Aorta (tissue), 5 donors: ENCODE data around the gene ACD. TPM values are rescaled to one million over a fixed set of nuclear protein-coding genes. Genes with fewer than 3 reads are reported as not detected.
"Not testable (repeated sequence)": the region's sequence is repeated elsewhere in the genome, so short reads cannot be mapped to it uniquely, and the experiment has no call there.

Source experiments
- ATAC-seq: fragments of 200-7000 bp; cut with Tn5 transposase; one replicate; pipeline ENCODE4 v1.9.1; 2022; ENCODE audit warnings: moderate library complexity; ENCODE audit not compliant: low FRiP score
- DNase-seq, 2 donors: peaks; one replicate each; pipeline ENCODE4 v3.0.0-alpha.2; 2020
- H3K27ac ChIP-seq, 2 donors: one replicate each; pipeline ENCODE4 v1.5.1; 2013; ENCODE audit warnings: low read length in 2 of 2, mild to moderate bottlenecking in 2 of 2, moderate library complexity in 2 of 2, control low read depth in 1 of 2, inconsistent platforms in 1 of 2, low read depth in 1 of 2
- H3K27me3 ChIP-seq, 2 donors: one replicate each; pipeline ENCODE4 v1.6.1; 2013; ENCODE audit warnings: control low read depth in 1 of 2, low read length in 1 of 2, mild to moderate bottlenecking in 1 of 2, moderate library complexity in 1 of 2; ENCODE audit not compliant: insufficient read depth in 2 of 2, control insufficient read depth in 1 of 2
- H3K36me3 ChIP-seq, 2 donors: one replicate each; pipeline ENCODE4 v1.6.1; 2013; ENCODE audit warnings: control low read depth in 1 of 2, low read length in 1 of 2, mild to moderate bottlenecking in 1 of 2; ENCODE audit not compliant: insufficient read depth in 2 of 2, control insufficient read depth in 1 of 2
- H3K4me1 ChIP-seq, 2 donors: one replicate each; pipeline ENCODE4 v1.6.1; 2013; ENCODE audit warnings: low read length in 2 of 2, control low read depth in 1 of 2, mild to moderate bottlenecking in 1 of 2, moderate library complexity in 1 of 2; ENCODE audit not compliant: insufficient read depth in 2 of 2, control insufficient read depth in 1 of 2
- H3K4me3 ChIP-seq, 2 donors: one replicate each; pipeline ENCODE4 v1.5.1; 2013; ENCODE audit warnings: low read length in 2 of 2, control low read depth in 1 of 2, mild to moderate bottlenecking in 1 of 2
- H3K9me3 ChIP-seq: one replicate; pipeline ENCODE4 v1.6.1; 2013; ENCODE audit warnings: mild to moderate bottlenecking, low read length; ENCODE audit not compliant: control insufficient read depth
- WGBS, 2 donors: extraction: QIAGEN DNeasy Blood & Tissue Kit; methylation state at CpG; one replicate each; pipeline ENCODE4 v1.1.7; 2013; 5-methylcytosine and 5-hydroxymethylcytosine counted together
- intact Hi-C, 2 donors: fragments of 100-400 bp; cut with DNase I; formaldehyde crosslinking; loops; one replicate each; pipeline versions ENCODE4 v1.14.2 to v1.15.0; 2022
- polyA plus RNA-seq, 2 donors: library from polyadenylated mRNA; stranded (reverse); fragments of 200-250 nt; gene quantifications; one replicate each; pipeline ENCODE4 v1.2.3, GENCODE V29; 2013
- total RNA-seq, 2 donors: library from RNA; stranded (reverse); fragmentation: NEBNext Ultra II Directional; extraction: Animal tissue kit (Norgen Biotek cat#: 25700); gene quantifications; one replicate each; pipeline ENCODE4 v1.2.1, GENCODE V29; 2021
- donor health status: healthy with polysubstance abuse.
- donor health status: Bipolar disorder and iron deficiency.
- donor health status: DM: no; HTN: no; CAD: no.
- donor health status: DM: no; HTN: no; CAD: no.
- donor health status: DM: yes; HTN: yes; CAD: no.

ACD gene
- total and polyA plus RNA-seq, 4 donors, result 7.0 to 34.6 (median 18.8) TPM

DNA sequence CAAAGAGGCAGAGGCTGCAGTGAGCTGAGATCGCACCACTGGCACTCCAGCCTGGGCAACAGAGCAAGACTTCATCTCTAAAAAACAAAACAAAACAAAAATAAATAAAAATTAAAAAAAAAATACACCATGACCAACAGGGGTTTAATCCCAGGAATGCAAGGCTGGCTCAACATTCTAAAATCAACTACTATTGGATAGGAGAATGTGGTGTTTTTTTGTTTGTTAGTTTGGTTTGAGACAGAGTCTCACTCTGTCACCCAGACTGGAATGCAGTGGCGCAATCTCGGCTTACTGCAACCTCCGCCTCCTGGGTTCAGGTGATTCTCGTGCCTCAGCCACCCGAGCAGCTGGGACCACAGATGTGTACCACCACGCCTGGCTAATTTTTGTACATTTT lies 39.2 kb upstream of the ACD start:
- Histone ChIP-seq H3K27ac (no peak overlapping the region), H3K4me3 (no peak overlapping the region), H3K4me1 (no peaks in the 10 kb centered on the region), H3K27me3 (no peaks in the 10 kb centered on the region), H3K36me3 (no peaks in the 10 kb centered on the region), H3K9me3 (no peaks in the 10 kb centered on the region)
- WGBS, 2 donors, result 97 to 98% methylated on average over 7 of the region's 7 CpGs
- DNase-seq, result no peak
- intact Hi-C loops, result no loop called here
- ATAC-seq, result no peak

DNA sequence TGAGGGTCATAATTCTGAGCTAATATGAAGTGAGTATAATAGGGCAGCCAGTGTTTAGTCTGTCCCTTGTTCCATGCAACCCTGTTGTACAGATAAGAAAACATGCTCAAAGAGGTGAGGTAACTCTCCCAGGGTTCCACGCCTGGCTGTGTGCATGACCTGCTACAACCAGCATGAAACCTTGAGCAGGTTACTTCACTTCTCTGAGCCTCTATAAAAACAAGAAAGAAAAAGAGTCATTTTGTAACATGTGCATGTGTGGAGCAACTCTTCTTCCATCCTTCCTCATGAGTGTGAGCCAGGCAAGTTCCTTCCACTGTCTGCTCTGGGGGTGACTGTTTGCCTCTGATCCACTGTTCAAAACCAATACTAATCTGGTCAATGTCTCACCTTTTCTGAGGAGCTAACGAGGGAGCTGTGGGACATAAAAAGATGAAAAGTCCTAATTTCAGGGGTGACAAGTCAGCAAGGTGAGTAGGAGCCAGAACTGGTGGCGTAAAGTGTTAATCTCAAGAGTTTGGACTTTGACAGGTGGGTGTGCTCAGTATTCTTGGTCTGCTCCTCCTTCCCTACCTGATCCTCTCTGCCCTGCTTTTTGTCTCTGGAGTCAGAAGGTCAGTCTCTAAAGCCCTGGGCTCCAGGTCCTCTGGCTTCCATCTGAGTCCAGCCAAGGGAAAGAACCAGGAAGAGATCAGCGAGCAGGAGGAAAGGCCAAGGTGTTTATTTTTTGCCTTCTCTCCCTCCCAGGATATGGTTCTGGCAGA lies 37.5 kb upstream of the ACD start:
- H3K4me3 ChIP-seq, result no peak overlapping the region
- H3K27me3 ChIP-seq, result no peaks in the 10 kb centered on the region
- no peak overlapping the region for H3K27ac ChIP-seq
- ATAC-seq (no peak), DNase-seq (no peak)
- H3K9me3 ChIP-seq, result no peaks in the 10 kb centered on the region
- no peaks in the 10 kb centered on the region for H3K4me1 ChIP-seq
- intact Hi-C loops, result no loop called here
- 83 to 97% methylated on average over 4 of the region's 4 CpGs for WGBS, 2 donors
- no peaks in the 10 kb centered on the region for H3K36me3 ChIP-seq

DNA sequence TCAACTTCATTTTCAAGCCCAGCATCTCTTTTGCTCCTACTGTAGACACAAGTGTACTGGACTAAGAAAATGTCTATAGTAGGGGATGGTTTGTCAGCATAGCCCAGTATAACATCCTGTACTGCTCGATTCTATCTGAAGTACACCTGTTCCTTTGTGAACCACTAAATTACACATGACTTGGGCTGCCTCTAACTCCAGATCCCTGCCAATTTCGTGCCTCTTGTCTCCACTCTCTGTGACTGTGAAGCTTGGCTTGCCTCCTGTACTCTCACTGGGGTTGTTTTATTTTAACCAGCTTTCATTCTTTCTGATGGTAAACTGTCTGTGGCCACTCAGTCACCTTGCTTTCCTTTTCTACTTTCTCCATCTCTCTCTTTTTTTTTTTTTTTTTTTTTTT lies 34.6 kb upstream of the ACD start:
- intact Hi-C loops, result no loop called here
- ATAC-seq, result no peak

DNA sequence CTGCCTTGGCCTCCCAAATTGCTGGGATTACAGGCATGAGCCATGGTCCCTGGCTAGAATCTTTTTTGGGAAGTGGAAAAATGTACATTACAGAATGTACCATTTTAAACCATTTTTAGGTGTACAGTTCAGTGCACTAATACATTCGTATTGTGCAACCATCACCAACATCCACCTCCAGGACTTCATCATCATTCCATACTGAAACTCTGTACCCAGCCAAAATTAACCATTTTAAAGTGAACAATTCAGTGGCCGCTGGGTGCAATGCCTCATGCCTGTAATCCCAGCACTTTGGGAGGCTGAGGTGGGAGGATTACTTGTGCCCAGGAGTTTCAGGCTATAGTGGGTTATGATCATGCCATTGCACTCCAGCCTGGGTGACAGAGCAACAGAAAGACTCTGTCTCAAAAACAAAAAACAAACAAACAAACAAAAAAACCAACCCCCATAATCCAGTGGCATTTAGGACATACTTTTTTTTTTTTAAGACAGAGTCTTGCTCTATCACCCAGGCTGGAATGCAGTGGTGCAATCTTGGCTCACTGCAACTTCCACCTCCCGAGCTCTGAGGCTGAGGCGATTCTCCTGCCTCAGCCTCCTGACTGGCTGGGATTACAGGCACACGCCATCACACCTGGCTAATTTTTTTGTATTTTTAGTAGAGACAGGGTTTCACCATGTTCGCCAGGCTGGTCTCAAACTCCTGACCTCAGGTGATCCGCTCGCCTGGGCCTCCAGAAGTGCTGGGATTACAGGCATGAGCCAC lies 33.6 kb upstream of the ACD start:
- intact Hi-C loops, ATAC-seq: not testable (repeated sequence)
- WGBS, 2 donors, result 93 to 96% methylated on average over 8 of the region's 8 CpGs

More for the DNA sequence above, 34.6 kb upstream of the ACD start:
- Histone ChIP-seq H3K27me3 (no peaks in the 10 kb centered on the region), H3K27ac (no peak overlapping the region), H3K4me3 (no peak overlapping the region), H3K36me3 (no peaks in the 10 kb centered on the region), H3K4me1 (no peaks in the 10 kb centered on the region), H3K9me3 (no peaks in the 10 kb centered on the region)
- no peak for DNase-seq
- WGBS, 2 donors, result 73 to 74% methylated on average over 2 of the region's 2 CpGs

DNA sequence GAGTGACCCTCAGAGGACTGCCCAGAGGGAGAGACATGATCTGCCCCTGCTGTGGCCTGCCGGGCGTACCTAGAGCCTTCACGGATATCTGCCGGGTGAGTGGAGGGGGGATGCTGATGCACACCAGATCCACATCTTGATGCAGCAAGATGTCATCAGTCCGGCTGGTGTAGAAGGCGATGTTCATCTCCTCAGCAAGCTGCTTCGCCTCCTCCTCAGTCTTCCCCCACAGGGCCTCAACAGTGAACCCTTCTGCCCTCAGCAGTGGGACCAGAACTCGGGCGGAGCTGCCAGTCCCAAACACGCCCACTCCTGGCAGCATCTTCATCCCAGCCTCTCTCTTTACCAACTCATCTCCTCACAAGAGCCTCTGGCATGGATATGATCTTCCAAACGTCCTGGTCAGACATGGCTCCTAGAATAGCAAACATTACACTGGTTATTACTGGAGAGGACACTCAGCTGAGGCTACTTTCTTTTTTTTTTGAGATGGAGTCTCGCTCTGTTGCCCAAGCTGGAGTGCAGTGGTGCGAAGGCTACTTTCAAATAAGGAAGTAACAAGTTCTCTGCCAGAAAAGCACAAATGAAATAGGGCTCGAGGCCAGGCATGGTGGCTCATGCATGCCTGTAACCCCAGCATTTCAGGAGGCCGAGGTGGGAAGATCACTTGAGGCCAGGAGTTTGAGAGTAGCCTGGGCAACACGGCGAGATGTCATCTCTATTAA lies 25.5 kb upstream of the ACD start:
- intact Hi-C loops, result no loop called here
- Histone ChIP-seq H3K36me3 (peaks cover 2 to 6% of the 10 kb centered on the region in 2 donors), H3K4me3 (no peak overlapping the region), H3K27ac (no peak overlapping the region), H3K4me1 (no peaks in the 10 kb centered on the region), H3K27me3 (no peaks in the 10 kb centered on the region), H3K9me3 (no peaks in the 10 kb centered on the region)
- WGBS, 2 donors, result 87% methylated on average over 17 of the region's 17 CpGs
- ATAC-seq (peak; percentile 15), DNase-seq (no peak)

More for the DNA sequence above, 33.6 kb upstream of the ACD start:
- H3K27me3 ChIP-seq, H3K4me1 ChIP-seq, H3K27ac ChIP-seq, H3K9me3 ChIP-seq, H3K36me3 ChIP-seq, DNase-seq, H3K4me3 ChIP-seq: not testable (repeated sequence)

DNA sequence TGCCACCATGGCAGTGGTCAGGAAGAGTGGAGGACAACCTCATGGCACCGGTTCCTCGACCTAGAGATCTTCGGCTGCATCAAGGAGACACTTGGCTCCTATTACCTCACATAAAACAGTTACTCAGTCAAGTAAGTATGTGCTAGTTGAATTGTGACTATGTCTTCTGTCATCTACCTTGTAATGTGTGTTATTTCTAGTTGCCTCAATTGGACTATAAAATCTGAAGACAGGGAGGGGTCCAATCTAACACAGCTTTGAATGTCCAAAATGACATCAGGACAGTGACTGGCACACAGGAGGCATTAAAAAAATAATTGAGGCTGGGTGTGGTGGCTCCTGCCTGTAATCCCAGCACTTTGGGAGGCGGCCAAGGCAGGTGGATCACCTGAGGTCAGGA lies 23.7 kb upstream of the ACD start:
- 93 to 96% methylated on average over 4 of the region's 4 CpGs for WGBS, 2 donors
- Histone ChIP-seq H3K4me1 (no peaks in the 10 kb centered on the region), H3K36me3 (peaks cover 2 to 6% of the 10 kb centered on the region in 2 donors), H3K4me3 (no peak overlapping the region), H3K27me3 (no peaks in the 10 kb centered on the region), H3K9me3 (no peaks in the 10 kb centered on the region), H3K27ac (no peak overlapping the region)
- DNase-seq (no peak), ATAC-seq (no peak)
- intact Hi-C loops, result no loop called here

DNA sequence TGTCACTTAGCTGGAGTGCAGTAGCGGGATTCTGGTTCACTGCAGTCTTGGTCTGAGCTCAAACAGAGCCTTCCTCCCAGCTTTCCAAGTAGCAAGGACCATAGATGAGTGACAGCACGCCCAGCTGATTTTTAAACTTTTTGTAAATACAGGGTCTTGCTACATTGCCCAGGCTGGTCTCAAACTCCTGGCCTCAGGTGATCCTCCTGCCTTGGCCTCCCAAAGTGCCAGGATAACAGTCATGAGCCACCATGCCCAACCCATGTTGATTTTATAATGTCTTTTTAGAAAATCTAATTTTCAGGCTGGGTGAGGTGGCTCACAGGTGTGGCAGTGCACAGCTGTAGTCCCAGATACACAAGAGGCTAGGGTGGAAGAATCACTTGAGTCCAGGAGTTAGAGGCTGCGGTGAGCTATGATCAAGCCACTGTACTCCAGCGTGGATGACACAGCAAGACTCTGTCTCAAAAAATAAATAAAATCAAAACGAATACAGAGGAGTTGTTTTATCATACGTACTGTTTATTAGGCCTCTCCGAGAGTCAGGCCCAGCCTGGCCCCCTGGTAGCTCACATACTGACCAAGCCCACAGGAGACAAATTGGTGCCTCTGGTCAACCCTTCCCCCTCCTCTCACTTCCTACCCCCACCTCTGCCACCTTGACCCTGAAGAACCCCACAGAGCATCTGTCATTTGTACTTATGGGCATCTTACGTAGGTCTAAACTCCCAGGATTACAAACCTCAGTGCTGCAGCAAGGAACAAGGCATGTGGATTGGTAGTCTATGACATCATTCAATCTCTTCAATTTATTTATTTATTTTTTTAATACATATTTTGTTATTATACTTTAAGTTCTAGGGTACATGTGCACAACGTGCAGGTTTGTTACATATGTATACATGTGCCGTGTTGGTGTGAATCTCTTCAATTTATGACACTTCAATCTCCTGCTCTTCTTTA lies 20.2 kb upstream of the ACD start:
- H3K9me3 ChIP-seq, result no peaks in the 10 kb centered on the region
- no peak overlapping the region for H3K4me3 ChIP-seq
- DNase-seq (no peak), ATAC-seq (no peak)
- H3K27ac ChIP-seq, result no peak overlapping the region
- peaks cover 2 to 6% of the 10 kb centered on the region in 2 donors for H3K36me3 ChIP-seq
- no peaks in the 10 kb centered on the region for H3K27me3 ChIP-seq
- H3K4me1 ChIP-seq, result no peaks in the 10 kb centered on the region
- 92% methylated on average over 10 of the region's 10 CpGs for WGBS, 2 donors
- intact Hi-C loops, result no loop called here
